BJ (cell line): ENCODE data around the gene SPRED3. TPM values are rescaled to one million over a fixed set of nuclear protein-coding genes. Genes with fewer than 3 reads are reported as not detected.
A peak's percentile ranks its signal among the peaks of the same experiment; 100 is the strongest.

Source experiments
- CTCF ChIA-PET: fragments of 350-600 bp; formaldehyde crosslinking; extraction: SDS; loops from one replicate; lab custom pipeline; 2021; ENCODE audit warnings: antibody characterized with exemption, inconsistent platforms; lab: Yijun Ruan, JAX
- POLR2A ChIA-PET: fragments of 300-600 bp; sonication (Branson Sonifier 250); formaldehyde crosslinking; extraction: SDS; loops from one replicate; lab custom pipeline; 2021; ENCODE audit warnings: antibody characterized with exemption; lab: Charles Lee
- DNase-seq: peaks from one replicate; pipeline ENCODE4 v3.0.0-alpha.2; 2011; ENCODE audit warnings: low read depth
- H3K27me3 ChIP-seq: 2 replicates; pipeline ENCODE4 v1.6.0; 2011; ENCODE audit warnings: low read length; ENCODE audit not compliant: control insufficient read depth, insufficient read depth
- H3K36me3 ChIP-seq: 2 replicates; pipeline ENCODE4 v1.5.1; 2011; ENCODE audit warnings: low read length; ENCODE audit not compliant: control insufficient read depth, insufficient read depth
- H3K4me3 ChIP-seq: 2 replicates; pipeline ENCODE4 v1.5.1; 2011; ENCODE audit warnings: low read depth, mild to moderate bottlenecking, control low read depth, low read length
- polyA plus RNA-seq: library from polyadenylated mRNA; depleted of rRNA; stranded (reverse); fragments of >200 nt; gene quantifications from 2 replicates; pipeline ENCODE4 v1.2.3, GENCODE V29; 2011
- TF ChIP-seq, protein P1 (sequence below): IDR thresholded peaks from 2 replicates; pipeline ENCODE4 v1.5.1; 2011; ENCODE audit warnings: low read depth, mild to moderate bottlenecking, control low read depth, inconsistent platforms, low read length, moderate library complexity; ENCODE audit not compliant: insufficient read depth

SPRED3 gene
- polyA plus RNA-seq, 1 experiment, result 5.9 TPM

DNA sequence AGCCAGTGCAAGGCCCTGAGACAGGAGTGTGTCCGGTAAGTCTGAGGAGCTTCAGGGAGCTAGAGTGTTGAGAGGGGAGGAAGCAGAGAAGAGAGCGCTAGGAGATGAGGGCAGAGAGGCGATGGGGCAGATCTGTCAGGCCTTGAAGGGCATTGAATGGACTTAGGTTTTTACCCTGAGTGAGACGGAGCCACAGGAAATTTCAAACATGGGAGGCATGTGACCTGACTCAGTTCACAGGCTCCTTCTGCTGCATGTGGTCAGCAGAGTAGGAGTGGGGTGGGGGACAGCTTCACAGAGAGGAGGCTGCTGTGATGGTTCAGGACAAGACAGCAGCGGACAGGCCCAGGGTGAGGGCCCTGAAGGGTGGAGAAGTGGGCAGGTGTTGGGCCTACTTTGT is 11.9 kb downstream of the SPRED3 start:
- ChIA-PET CTCF (interaction anchor here (0.8 kb wide), 1 partner anchor 235 kb away, joined by 4 read pairs; no protein-coding TSS in a partner anchor), POLR2A (no interaction called here)
- DNase-seq, result no peak

DNA sequence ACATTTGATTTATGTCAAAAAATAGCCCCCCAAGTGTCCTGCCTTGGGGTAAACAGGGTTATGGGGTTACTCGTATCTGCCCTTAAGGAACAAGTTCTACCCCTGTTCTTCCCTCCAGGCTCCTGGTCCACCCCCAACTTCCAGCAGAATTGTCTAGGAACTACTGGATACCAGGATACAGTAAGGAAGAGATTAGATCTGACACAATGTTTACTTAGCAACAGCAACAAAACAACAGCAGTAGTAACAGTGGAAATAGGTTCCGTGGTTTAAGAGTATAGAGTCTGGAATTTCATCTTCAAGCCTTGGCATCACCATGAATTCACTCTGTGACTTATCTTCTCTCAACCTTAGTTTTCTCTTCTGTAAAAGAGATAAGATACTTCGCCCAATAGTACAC is 12.7 kb downstream of the SPRED3 start:
- DNase-seq, result no peak
- H3K4me3 ChIP-seq, result no peak overlapping the region
- 0 out of 2 replicates have a peak, but pooled peaks cover 2% of the 10 kb centered on the region for H3K36me3 ChIP-seq
- ChIA-PET CTCF (no interaction called here), POLR2A (no interaction called here)
- TF ChIP-seq, protein P1, sequence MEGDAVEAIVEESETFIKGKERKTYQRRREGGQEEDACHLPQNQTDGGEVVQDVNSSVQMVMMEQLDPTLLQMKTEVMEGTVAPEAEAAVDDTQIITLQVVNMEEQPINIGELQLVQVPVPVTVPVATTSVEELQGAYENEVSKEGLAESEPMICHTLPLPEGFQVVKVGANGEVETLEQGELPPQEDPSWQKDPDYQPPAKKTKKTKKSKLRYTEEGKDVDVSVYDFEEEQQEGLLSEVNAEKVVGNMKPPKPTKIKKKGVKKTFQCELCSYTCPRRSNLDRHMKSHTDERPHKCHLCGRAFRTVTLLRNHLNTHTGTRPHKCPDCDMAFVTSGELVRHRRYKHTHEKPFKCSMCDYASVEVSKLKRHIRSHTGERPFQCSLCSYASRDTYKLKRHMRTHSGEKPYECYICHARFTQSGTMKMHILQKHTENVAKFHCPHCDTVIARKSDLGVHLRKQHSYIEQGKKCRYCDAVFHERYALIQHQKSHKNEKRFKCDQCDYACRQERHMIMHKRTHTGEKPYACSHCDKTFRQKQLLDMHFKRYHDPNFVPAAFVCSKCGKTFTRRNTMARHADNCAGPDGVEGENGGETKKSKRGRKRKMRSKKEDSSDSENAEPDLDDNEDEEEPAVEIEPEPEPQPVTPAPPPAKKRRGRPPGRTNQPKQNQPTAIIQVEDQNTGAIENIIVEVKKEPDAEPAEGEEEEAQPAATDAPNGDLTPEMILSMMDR, result no peak
- no peaks in the 10 kb centered on the region for H3K27me3 ChIP-seq

More for the DNA sequence above, 11.9 kb downstream of the SPRED3 start:
- Histone ChIP-seq H3K4me3 (no peak overlapping the region), H3K27me3 (no peaks in the 10 kb centered on the region), H3K36me3 (peaks cover 2% of the 10 kb centered on the region; the same call in 1 of the 2 replicates)
- TF ChIP-seq, protein P1, result no peak

DNA sequence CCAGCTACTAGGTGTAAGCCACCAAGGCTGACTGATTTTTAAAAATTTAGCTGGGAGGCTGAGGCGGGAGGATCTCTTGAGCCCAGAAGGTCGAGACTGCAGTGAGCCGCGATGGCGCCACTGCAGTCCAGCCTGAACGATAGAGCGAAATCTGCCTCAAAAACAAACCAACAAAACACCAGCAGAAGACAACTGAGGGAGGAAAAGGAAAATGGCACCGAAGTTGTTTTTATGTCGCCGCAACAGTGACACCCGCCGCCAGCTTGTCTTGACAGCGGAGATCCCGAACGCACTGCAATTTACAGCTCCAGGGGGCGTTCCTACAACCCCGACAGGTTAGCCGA is 14.1 kb downstream of the SPRED3 start:
- CTCF ChIA-PET, result interaction anchor here (0.6 to 3.8 kb wide), 44 partner anchors 10 to 535 kb away, joined by 3 to 47 read pairs (median 4); partner anchors contain the start of genes ACTN4, EIF3K, GGN and HNRNPL
- TF ChIP-seq, protein P1, result no peak
- H3K4me3 ChIP-seq, result peak overlapping the region; percentile 28
- peaks cover 5% of the 10 kb centered on the region; the same call in 1 of the 2 replicates for H3K36me3 ChIP-seq
- no peaks in the 10 kb centered on the region for H3K27me3 ChIP-seq
- POLR2A ChIA-PET, result interaction anchor here (0.6 to 1.0 kb wide), 4 partner anchors 15 to 427 kb away, joined by 3 to 8 read pairs (median 4); partner anchors contain the start of genes EIF3K and GGN
- no peak for DNase-seq

DNA sequence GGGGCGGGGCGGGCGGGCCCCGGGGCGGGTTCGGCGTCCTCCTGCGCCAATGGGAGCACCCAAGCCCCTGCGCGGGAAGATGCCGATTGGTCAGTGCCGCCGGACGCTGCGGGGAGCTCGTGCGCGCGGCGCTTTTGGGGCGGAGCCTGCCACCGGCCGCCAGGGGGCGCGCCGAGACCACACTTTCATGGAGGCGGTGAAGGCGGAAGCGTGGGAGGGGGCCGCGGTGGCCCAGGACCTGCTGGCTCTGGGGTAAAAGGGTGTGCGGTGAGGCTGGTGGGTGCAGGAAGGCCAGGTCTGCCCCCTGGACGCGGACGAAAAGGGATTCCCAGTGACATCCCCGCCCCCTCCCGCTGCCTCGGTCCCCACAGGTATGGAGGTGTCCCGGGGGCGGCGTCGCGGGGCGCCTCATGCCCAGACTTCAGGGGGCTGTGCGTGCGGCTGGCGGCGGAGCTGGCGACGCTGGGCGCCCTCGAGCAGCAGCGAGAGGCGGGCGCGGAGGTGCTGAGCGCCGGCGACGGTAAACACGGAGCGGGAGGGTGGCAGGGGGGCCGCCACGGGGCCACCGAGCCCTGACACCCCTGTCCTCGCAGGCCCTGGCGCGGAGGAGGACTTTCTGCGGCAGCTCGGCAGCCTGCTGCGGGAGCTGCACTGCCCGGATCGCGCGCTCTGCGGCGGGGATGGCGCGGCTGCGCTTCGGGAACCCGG is 14.6 kb downstream of the SPRED3 start, which contains the start of gene FAM98C:
Gene FAM98C (plus strand): TSS at position 127 of the 708 bp plus-strand sequence. CDS start 61 bp downstream, at position 188.
- DNase-seq, result peak; percentile 65
- no peaks in the 10 kb centered on the region for H3K27me3 ChIP-seq
- peak within 1 kb of the TSS; percentile 88 for H3K4me3 ChIP-seq
- H3K36me3 ChIP-seq, result peaks cover 5% of the 10 kb centered on the region; the same call in 1 of the 2 replicates
- POLR2A ChIA-PET, result interaction anchor here (0.6 to 1.0 kb wide), 5 partner anchors 15 to 426 kb away, joined by 3 to 8 read pairs (median 4); partner anchors contain the start of genes EIF3K and GGN
- CTCF ChIA-PET, result interaction anchor here (0.5 to 3.8 kb wide), 49 partner anchors 10 to 619 kb away, joined by 3 to 47 read pairs (median 4); partner anchors contain the start of genes ACTN4, EIF3K, GGN and HNRNPL
- TF ChIP-seq, protein P1, result peak; percentile 74

DNA sequence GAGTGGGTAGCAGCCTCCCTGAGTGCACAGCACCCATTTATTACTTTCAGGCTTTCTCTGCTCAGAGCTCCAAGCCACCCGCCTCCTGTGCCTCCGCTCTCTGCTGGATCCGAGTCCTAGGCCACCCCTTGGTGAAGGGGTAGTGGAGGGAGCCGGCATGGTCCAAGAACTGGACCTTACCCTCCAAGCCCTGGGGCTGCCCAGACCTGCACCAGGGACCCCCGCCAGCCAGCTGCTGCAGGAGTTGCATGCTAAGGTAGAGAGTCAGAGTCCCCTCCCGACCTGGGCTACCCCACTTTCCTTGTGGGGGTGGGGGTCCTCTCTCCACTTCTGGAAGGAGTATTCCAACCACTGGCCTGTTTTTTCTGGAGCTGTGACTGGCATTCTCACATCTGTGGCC is 16.4 kb downstream of the SPRED3 start:
- H3K36me3 ChIP-seq, result peaks cover 5% of the 10 kb centered on the region; the same call in 1 of the 2 replicates
- H3K27me3 ChIP-seq, result no peaks in the 10 kb centered on the region
- ChIA-PET POLR2A (no interaction called here), CTCF (interaction anchor here (2.5 to 3.8 kb wide), 4 partner anchors 8 to 533 kb away, joined by 4 to 47 read pairs (median 24); partner anchors contain the start of gene GGN)
- no peak overlapping the region for H3K4me3 ChIP-seq
- TF ChIP-seq, protein P1, result no peak
- DNase-seq, result no peak
